Rectal smooth muscle tissue (tissue), 1 donor: ENCODE results near the gene ATP1A3.
"Not testable (repeated sequence)": the region's sequence is repeated elsewhere in the genome, so short reads cannot be mapped to it uniquely, and the experiment has no call there.

Experiments used
- H3K27ac ChIP-seq: one replicate; pipeline ENCODE4 v1.7.0; 2013; ENCODE audit warnings: low read depth, low read length, inconsistent platforms
- H3K27me3 ChIP-seq: one replicate; pipeline ENCODE4 v1.7.0; 2013; ENCODE audit warnings: low read length; ENCODE audit not compliant: control insufficient read depth, insufficient read depth
- H3K36me3 ChIP-seq: one replicate; pipeline ENCODE4 v1.7.0; 2013; ENCODE audit warnings: low read length; ENCODE audit not compliant: control insufficient read depth, insufficient read depth
- H3K4me1 ChIP-seq: one replicate; pipeline ENCODE4 v1.7.0; 2013; ENCODE audit warnings: low read length; ENCODE audit not compliant: control insufficient read depth, insufficient read depth
- H3K4me3 ChIP-seq: one replicate; pipeline ENCODE4 v1.7.0; 2013; ENCODE audit warnings: low read length
- H3K9ac ChIP-seq: one replicate; pipeline ENCODE4 v1.7.0; 2013; ENCODE audit warnings: low read length

ATP1A3 gene

DNA sequence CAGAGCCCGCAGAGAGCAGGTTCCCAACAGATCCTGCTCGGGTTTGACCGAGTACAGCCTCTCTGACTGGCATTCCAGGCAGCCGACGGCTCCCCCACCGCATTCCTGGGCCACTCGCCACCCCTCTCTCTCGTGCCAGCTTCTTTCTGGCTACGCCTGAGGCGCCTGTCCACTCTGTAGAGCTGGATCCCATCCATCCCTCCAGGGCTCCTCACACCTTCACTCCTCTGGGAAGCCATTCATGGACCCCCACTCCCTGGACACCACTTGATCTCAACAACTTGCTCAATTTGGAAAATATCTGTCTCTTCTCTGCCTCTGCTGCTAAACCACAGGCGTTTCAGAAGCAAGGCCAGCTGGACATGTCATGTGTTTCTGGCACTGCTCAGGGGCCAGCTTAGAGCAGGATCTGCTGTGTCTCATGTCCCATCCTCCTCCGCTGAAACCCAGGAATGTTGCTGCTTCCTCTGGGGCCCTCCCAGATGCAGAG lies 30.6 kb upstream of the ATP1A3 start:
- H3K4me1 ChIP-seq: peaks cover 11% of the 10 kb centered on the region
- peak overlapping the region; percentile 43 for H3K27ac ChIP-seq
- H3K27me3 ChIP-seq: no peaks in the 10 kb centered on the region
- H3K36me3 ChIP-seq: no peaks in the 10 kb centered on the region
- no peak overlapping the region for H3K4me3 ChIP-seq
- H3K9ac ChIP-seq: no peak overlapping the region

DNA sequence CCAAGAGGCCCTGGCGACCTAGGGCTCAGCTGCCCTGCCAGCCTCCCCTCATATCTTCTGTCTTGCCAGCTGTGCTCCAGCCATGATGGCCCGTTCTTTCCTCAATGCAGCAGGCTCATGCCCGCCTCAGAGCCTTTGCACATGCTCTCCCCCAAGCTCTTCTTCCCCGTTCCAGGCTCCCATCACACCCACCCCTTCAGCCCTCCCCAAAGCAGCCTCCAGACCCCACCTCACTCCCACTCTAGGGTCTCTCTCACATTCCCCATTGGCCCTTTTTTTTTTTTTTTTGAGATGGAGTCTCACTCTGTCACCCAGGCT lies 29.9 kb upstream of the ATP1A3 start:
- Histone ChIP-seq H3K4me1 (peaks cover 11% of the 10 kb centered on the region), H3K27ac (no peak overlapping the region), H3K36me3 (no peaks in the 10 kb centered on the region), H3K27me3 (no peaks in the 10 kb centered on the region), H3K4me3 (no peak overlapping the region), H3K9ac (no peak overlapping the region)

DNA sequence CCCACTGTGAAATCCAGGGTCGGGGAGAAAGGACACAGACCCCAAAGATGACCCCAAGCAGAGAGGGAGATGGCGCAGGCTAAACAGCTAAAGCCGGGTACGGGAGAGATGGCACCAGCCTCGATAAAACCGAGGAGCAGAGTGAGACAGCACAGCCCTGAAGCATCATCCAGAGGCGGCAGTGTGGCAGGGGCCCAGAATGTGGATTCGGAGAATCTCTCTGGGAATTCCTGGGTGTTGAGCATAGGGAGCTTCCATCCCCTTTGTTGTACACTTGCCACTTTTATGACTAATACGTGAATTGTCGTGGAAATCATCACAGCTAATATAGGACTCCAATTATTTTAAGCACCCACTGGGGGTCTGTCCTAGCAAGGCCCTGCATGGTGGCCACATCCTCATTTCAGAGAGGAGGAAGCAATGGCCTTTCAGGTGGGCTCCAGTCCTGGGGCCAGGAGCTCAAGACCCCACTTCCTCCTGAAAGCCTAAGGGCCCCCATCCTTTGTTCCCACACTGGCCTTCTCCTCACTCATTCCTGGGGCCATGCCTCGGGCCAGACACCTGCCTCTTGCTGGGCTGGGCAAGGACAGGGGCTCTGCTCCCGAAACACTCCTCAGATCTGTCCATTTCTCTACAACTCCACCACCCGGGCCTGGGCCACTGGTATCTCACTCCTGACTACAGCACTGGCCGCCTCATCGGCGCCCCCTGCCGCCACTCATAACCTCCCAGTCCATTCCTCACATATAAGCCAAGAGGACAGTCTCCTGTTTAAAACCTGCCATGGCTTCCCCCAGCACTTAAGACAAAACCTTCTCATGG lies 29.3 kb upstream of the ATP1A3 start:
- Histone ChIP-seq H3K27ac (no peak overlapping the region), H3K27me3 (no peaks in the 10 kb centered on the region), H3K9ac (no peak overlapping the region), H3K4me3 (no peak overlapping the region), H3K36me3 (no peaks in the 10 kb centered on the region), H3K4me1 (peaks cover 11% of the 10 kb centered on the region)

DNA sequence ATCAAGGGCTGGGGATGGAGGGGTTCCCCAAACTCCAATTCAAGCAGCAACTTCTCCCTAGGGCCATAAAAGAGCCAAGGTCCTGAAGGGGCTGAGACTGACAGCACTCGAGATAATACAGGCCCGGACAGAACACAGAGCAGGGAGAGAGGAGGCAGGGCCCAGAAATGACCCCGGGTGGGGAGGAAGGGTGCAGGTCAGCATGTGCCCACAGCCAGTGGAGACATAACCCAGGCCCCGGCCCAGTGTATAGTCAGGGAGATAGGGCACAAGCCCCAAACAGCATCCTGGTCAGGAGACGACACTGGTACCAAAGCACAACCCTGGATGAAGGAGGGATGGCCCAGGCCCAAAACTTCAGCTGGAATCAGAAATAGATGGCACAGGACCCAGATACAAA lies 28.6 kb upstream of the ATP1A3 start:
- no peaks in the 10 kb centered on the region for H3K36me3 ChIP-seq

DNA sequence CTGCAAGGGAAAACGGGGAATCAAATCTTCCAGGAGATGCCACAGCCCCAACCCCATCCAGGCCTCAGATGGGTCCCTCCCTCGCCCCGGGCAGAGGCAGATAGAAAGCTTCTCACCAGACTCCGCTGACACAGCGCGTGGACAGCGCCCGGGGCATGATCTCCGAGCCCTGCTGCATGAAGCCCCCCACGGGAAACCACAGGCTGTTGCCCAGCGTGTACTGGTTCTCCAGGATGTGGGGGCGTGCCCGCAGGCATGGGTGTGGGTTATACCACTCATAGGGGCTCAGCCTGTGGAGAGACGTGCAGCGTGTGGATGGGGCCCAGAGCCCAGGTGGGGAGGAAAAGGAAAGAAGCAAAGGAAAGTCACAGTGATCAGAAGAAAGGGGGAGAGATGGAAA lies 27.2 kb upstream of the ATP1A3 start:
- H3K27ac ChIP-seq: no peak overlapping the region
- no peak overlapping the region for H3K9ac ChIP-seq
- H3K27me3 ChIP-seq: no peaks in the 10 kb centered on the region
- no peak overlapping the region for H3K4me3 ChIP-seq
- H3K4me1 ChIP-seq: peaks cover 11% of the 10 kb centered on the region
- H3K36me3 ChIP-seq: no peaks in the 10 kb centered on the region

More for the DNA sequence above, 28.6 kb upstream of the ATP1A3 start:
- Histone ChIP-seq H3K4me3 (no peak overlapping the region), H3K4me1 (peaks cover 11% of the 10 kb centered on the region), H3K9ac (no peak overlapping the region), H3K27ac (no peak overlapping the region), H3K27me3 (no peaks in the 10 kb centered on the region)

DNA sequence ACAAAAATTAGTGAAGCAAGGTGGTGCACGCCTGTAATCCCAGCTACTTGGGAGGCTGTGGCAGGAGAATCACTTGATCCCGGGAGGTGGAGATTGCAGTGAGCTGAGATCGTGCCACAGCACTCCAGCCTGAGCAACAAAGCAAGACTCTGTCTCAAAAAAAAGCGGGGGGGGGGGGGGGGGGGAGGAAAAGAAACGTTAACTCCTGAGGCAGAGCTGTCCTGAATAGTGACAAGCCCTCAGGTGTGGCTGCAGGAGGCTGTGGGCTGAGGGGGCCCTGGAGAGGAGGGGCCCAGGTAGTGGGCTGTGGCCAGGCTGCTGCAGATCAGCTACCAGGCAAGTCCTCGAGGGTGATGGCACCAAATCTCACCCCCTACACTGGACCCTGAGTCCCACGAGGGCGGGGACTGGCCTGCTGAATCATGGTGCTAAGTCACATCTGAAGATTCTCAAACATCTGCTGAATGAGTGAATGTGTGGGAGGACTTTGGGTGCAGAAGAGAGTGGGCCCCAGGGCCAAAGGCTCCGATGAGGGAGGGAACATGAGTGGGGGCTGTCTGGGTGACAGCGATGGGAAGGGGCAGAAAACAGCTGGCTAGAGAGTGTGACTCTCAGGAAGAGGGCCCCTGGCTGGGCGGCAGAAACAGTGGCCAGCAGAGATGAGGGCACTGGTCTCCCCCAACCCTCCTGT lies 24.6 kb upstream of the ATP1A3 start:
- Histone ChIP-seq H3K27me3 (no peaks in the 10 kb centered on the region), H3K4me3 (no peak overlapping the region), H3K4me1 (no peaks in the 10 kb centered on the region), H3K27ac (no peak overlapping the region), H3K9ac (no peak overlapping the region), H3K36me3 (no peaks in the 10 kb centered on the region)

DNA sequence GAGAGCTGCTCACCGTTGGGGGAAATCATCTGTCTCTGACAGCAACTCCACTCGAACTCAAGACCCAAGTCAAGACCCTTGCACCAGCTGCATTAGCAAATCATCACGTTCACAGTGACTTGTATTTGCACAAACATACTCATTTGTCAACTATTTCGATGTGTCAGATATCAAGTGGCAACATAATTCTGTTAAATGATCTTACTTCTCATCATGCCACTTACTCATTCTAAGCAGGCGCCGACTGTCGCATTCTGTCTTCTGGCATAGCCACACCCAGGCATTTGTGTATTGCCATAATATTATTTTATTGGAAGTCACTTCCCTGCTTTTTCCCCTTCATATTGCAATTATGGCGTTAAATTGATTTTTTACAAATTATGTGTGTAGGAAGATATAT lies 23.0 kb upstream of the ATP1A3 start:
- no peaks in the 10 kb centered on the region for H3K36me3 ChIP-seq
- no peaks in the 10 kb centered on the region for H3K4me1 ChIP-seq
- H3K27ac ChIP-seq: no peak overlapping the region
- H3K9ac ChIP-seq: no peak overlapping the region
- H3K27me3 ChIP-seq: no peaks in the 10 kb centered on the region
- H3K4me3 ChIP-seq: no peak overlapping the region

DNA sequence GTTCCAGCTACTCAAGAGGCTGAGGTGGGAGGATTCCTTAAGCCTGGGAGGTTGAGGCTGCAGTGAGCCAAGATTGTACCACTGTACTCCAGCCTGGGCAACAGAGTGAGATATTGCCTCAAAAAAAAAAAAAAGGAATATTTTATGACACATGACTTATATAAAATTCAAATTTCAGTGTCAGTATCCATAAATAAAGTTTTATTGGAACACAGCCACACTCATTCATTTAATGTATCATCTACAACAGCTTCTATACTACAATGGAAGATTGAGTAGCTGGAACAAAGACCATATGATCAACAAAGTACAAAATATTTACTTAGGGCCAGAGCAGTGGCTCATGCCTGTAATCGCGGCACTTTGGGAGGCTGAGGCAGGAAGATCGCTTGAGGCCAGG lies 18.7 kb upstream of the ATP1A3 start:
- not testable (repeated sequence) for H3K36me3 ChIP-seq, H3K4me3 ChIP-seq, H3K9ac ChIP-seq, H3K4me1 ChIP-seq, H3K27me3 ChIP-seq, H3K27ac ChIP-seq

DNA sequence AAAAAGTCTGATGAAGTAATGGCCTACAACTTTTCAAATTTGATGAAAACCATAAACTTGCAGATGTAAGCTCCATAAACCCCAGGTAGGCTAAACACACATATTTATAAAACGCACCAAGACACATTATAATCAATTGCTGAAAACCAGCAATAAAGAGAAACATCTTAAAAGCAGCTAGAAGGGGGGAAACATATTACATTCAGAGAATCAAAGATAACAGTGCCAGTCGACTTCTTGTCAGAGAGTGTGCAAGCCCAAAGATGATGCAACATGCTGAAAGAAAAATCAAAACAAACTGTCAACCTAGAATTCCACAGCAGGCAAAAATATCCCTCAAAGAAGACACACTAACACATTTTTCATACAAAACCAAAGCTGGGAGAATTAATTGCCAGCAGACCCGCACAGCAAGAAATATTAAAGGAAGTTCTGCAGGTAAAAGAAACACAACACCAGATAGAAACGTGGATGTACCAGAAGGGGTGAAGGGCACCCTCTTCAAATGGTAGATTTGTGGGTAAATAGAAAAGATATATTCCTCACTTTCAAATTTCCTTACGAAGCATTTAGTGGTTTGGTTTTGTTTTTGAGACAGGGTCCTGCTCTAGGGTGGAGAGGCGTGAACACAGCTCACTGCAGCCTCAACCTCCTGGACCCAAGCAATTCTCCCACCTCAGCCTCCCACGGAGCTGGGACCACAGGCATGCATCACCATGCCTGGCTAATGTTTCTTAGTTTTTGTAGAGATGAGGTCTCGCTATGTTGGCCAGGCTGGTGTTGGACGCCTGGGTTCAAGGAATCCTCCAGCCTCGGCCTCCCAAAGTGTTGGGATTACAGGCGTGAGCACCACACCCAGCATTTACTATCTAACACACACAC lies 16.5 kb upstream of the ATP1A3 start:
- Histone ChIP-seq H3K4me3 (no peak overlapping the region), H3K9ac (no peak overlapping the region), H3K4me1 (no peaks in the 10 kb centered on the region), H3K27me3 (no peaks in the 10 kb centered on the region), H3K27ac (no peak overlapping the region), H3K36me3 (no peaks in the 10 kb centered on the region)

DNA sequence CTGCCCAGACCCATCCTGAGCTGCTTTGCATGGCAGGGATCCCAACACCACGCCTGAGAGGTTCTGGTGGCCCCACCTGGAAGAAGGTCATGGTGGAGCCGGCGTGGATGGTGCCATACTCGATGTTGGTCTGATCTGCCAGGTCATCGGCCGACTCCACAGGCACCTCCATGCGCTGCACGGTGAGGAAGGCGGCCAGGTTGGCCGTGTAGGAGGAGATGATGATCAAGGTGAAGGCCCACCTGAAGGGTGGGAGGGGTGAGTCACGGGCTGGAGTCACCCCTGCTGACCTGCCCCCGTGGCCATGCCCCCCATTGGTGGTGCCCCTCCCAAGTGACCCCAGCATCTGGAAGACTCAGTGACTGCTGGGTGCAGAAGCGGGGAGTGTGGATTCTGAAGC lies 12.5 kb upstream of the ATP1A3 start:
- H3K4me3 ChIP-seq: no peak overlapping the region
- peaks cover 3% of the 10 kb centered on the region for H3K27me3 ChIP-seq
- H3K4me1 ChIP-seq: no peaks in the 10 kb centered on the region
- H3K9ac ChIP-seq: no peak overlapping the region
- H3K27ac ChIP-seq: no peak overlapping the region
- H3K36me3 ChIP-seq: no peaks in the 10 kb centered on the region

DNA sequence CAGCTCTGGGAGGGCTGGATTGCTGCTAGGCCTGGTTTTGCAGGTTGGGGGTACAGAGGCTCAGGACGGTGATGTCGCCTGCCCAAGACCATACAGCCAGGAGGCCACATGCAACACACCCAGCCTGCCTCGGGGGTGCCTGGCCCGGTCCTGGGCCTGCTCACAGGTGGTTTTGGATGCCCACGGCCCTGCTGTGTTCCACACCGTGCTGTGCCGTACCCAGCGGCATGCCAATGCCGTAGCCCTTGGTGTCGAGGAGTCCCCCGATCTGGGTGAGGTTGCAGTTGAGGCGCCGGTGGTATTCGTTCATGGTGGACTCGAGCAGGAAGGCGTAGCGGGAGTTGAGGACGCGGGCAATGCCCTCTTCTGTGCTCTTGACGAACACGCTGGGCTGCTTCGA lies 11.5 kb upstream of the ATP1A3 start:
- no peaks in the 10 kb centered on the region for H3K4me1 ChIP-seq
- no peak overlapping the region for H3K4me3 ChIP-seq
- H3K27ac ChIP-seq: no peak overlapping the region
- peaks cover 3% of the 10 kb centered on the region for H3K27me3 ChIP-seq
- no peak overlapping the region for H3K9ac ChIP-seq
- H3K36me3 ChIP-seq: no peaks in the 10 kb centered on the region

DNA sequence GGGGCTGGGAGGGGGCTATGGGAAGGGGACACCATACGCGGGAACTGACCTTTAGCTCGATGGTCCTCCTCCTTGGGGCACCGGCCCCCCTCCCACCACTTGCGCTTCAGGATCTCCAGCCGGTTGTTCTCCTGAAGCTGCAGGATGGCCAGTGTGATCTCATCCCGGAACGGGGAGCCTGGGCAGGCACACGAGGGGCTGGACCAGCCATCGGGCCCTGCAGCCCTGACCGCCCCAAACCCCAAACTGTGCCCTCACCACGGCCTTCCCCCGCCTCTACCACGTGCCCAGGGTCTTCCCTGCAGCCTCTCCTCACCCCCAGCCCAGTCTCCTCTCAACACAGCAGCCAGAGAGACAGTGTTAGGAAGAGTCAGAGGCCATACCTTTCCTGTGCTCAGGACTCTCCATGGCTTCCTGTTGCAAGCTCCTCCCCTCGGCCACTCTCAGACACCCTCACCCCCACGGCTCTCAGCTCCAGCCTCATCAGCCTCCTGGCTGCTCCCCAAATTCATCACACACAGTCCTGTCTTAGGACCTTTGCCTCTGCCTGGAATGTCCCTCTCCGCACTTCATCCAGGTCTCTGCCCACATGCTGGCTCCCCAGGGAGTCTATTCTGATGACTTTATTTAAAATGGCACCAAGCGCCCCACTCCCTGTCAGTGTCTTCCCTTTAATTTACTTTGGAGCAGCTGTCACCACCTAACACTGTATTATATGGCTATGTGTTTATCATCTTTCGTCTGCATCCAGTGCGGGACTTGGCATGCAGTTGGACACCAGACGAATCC lies 9.7 kb upstream of the ATP1A3 start:
- Histone ChIP-seq H3K27me3 (peaks cover 6% of the 10 kb centered on the region), H3K27ac (no peak overlapping the region), H3K9ac (no peak overlapping the region), H3K4me3 (no peak overlapping the region), H3K36me3 (no peaks in the 10 kb centered on the region), H3K4me1 (no peaks in the 10 kb centered on the region)
